HG02798 (cell line): ENCODE measurements around the gene MXRA8.
A peak's percentile ranks its signal among the peaks of the same experiment; 100 is the strongest.
"Not testable (repeated sequence)": the region's sequence is repeated elsewhere in the genome, so short reads cannot be mapped to it uniquely, and the experiment has no call there.

ENCODE experiments used
- ATAC-seq: cut with Tn5 transposase; IDR thresholded peaks from one replicate; pipeline ENCODE4 v1.9.1; 2021; ENCODE audit warnings: mild to moderate bottlenecking; ENCODE audit not compliant: unreplicated experiment, poor library complexity

Gene MXRA8

DNA sequence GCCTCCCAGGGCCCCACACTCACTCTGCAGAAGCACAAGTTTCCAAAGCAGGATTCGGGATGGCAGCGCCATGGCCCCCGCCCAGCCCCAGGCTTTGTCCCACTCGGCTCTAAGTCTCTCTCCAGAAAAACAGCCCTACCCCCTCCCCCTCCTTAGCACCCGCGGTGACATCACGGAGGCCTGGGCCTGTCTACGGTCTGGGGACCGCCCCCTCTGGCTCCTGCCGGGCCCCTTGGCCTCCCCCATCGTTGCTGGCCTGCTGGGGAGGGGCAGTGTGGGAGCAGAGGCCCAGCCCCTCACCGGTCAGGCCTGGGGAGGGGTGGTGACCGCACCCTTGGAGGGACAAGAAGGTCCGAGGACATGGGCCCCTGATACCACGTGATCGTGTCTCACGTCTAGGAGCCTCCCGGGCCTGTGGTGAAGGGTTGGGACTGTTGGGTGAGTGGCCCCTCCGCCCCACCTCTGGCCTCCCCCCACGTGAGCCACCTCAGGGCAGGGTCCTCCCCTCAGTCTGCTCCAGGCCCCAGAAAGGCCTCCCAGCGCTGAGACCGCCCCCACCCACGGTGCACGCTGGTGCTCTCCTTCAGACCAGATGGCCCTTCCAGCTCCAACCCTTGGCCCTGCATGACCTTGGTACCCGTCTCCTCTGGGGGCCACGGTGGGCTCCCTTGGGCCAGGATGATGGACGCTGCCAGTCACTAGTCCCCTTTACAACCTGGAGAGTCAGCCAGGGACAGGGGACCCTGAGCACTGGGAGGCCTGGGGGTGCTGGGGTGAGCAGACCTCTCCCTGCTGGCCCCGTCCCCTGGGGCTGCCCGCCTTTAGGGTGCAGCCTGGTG is at the start of gene MXRA8:
Gene MXRA8, minus strand, starts transcription at position 123 of the 839 bp plus-strand sequence. Its CDS starts 51 bp downstream, at position 72.
- ATAC-seq = no peak

DNA sequence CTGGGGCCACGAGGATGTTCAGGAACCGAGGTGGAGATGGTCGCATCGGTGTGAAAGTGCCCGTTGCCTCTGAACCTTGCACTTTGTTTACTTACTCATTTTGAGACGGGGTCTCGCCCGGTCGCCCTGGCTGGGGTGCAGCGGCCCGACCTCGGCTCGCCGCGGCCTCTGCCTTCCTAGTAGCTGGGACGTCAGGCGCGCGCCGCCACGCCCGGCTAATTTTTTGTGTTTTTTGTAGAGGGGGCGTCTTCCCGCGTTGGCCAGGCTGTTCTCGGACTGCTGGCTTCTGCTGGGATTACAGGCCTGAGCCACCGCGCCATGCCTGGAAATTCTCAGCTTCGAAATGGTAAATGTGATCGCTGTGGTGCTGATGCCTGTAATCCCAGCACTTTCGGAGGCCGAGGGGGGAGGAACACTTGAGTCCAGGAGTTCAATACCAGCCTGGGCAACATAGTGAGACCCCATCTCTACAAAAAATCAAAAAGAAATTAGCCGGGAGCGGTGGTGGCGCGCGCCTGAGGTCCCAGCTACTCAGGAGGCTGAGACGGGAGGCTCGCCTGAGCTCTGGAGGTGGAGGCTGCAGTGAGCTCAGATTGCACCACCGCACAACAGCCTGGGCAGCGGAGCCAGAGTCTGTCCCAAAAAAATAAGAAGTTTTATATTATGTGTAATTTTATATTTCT is 49.4 kb upstream of the MXRA8 start:
- ATAC-seq = peak; percentile 31

- peak; percentile 93 for ATAC-seq
Measured at GRCh38 chr1:1406821-1407635, 48.7 kb upstream of the MXRA8 start, which contains the start of gene MRPL20. MRPL20 (minus strand) TSS chr1:1407293; CDS start chr1:1407217, 76 bp downstream.

DNA sequence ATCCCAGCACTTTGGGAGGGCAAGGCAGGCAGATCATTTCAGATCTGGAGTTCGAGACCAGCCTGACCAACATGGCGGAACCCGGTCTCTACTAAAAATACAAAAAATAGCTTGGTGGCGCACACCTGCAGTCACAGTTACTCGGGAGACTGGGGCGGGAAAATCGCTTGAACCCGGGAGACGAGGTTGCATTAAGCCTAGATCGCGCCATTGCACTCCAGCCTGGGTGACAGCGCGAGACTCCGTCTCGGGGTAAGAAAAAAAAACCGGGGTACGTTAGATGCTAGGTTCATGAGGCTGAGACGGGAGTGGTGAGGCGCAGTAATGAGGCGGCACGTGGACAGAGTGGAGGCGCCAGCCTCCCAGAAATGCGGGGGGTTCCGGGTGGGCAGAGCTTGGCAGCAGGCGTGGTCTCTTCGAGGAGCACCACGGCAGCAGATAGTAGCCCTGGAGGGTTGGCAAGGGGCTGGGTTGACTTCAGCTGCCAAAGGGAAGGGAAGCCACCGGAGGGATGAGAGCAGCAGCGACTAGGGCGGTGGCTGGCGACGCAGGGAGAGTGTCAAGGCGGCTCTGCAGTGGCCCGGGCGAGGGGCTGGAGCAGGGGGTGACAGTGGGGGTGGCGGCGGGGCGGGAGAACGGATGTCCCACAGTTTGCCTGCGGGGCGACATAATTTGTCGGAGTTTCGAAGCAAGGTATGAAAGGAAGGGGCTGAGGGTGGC is 47.9 kb upstream of the MXRA8 start:
- no peak for ATAC-seq

DNA sequence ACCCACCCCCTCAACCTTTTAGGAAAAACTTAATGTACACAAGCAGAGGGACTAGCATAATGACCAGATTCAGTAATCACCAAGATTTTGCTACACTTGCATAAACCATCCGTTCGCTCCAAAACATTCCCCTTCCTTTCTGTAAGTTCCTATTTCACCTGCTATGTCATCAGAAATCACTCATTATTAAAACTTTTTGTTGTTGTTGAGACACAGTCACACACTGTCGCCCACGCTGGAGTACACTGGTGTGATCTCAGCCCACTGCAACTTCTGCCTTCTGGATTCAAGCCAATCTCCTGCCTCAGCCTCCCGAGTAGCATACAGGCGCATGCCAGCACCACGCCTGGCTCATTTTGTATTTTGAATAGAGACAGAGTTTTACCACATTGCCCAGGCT is 45.3 kb upstream of the MXRA8 start:
- ATAC-seq = no peak

DNA sequence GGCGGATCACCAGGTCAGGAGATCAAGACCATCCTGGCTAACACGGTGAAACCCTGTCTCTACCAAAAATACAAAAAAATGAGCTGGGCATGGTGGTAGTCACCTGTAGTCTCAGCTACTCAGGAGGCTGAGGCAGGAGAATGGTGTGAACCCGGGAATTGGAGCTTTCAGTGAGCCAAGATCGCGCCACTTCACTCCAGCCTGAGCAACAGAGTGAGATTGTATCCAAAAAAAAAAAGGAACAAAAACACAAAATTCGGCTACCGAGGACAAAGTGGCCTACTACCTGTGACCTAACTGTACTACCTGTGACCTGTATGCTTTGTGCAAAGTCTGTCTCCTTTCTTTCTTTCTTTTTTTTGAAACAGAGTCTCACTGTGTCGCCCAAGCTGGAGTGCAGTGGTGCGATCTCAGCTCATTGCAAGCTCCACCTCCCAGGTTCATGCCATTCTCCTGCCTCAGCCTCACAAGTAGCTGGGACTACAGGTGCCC is 44.6 kb upstream of the MXRA8 start:
- not testable (repeated sequence) for ATAC-seq

DNA sequence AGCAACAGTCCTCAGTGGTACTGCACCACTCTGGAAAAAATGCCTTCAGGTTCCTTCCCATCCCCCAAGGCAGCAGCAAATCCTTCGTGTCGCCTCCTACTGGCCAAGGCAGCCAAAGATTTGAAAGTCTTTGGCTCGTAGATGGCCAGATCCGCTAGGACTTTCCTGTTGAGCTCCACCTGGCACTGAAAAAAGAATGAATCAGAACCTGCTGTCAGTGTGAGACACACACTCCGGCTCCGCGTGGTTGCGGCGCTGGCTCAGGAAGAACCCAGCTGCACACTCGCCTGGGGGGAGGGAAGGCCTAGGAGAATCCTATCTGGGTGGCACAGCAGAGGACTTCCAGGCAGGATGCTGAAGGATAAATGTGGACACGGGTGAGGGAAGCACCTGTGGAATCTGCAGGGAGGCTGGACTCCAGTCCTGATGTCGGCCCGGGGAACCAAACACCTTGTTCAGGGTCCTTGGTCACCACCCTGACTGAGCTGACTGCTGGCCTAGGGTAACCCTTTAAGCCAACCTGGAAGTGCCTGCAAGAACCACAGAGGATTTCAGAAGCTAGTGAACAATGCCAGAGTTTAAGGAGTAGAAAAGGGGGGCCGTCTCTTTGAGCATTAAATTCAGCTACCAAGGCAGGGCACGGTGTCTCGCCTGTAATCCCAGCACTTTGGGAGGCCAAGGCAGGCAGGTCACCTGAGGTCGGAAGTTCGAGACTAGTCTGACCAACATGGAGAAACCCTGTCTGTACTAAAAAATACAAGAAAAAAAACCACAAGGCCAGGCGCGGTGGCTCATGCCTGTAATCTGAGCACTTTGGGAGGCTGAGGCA is 43.9 kb upstream of the MXRA8 start:
- ATAC-seq = no peak

- ATAC-seq = no peak
Measured at GRCh38 chr1:1401457-1402010, 43.2 kb upstream of the MXRA8 start.

- ATAC-seq = no peak
Measured at GRCh38 chr1:1400576-1401456, 42.5 kb upstream of the MXRA8 start.

DNA sequence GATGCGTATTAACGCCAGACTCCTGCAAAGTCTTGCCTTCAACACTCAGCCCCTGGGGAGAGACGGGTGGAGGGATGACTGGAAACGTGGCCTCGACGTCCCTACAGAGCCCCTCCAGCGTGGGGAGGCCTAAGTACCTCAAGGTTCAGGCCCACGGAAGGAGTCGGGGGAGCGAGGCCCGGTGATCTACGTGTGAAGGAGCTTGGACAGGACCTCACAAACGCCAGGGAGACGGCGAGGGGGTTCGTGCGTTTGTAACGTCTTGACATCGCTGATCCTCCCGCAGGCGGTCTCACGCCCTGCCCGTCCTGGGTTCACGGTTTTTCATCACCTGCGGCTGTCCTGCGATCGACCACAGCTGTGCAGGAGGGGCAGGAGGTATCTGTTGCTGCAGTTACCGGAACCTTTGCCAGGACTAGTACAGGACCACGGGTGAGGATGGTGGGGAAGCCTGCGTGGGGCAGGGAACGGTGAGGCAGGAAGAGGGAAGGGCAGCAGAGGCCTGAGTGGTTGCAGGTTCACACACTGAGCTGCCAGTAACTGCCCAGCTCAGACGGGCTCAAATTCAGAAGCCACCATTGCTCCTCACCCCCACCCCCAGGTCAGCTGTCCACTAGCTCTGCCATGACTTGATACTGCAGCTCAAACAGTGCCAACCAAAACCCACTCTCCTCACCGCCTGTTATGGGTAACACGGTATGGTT is 41.7 kb upstream of the MXRA8 start:
- no peak for ATAC-seq

DNA sequence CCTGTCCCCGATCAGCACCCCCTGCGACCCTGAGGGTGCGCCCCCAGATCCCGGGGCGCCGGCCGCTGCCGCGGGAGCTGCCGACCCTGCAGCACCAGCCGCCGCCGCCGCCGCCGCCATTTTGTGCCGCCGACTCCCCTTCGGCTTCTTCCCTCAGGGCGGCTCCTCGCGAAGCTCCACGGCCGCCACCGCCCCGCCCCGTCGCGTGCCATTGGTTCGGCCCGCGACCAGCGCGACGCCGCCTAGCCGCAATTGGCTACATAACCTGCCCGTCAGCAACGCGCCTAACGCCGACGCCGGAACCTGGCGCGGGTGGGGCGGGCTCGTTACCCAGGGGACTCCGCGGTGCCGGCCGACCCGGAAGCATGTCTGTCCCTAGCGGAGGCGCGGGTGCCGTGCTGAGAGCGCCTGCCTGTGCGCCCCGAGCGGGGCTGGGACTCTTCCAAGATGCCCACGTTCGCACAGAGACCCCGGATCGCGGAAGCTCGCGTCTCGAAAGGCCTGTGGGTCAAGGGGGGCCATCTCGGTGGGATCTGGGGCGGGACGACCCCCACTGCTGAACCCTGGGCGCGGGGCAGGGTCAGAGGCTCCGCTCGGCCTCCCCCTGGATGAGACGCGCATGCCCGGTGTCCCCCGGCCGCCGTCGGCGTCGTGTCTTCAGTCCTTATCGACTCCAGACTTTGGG is 41.0 kb upstream of the MXRA8 start, which contains the start of gene CCNL2:
Gene CCNL2, minus strand, starts transcription at position 149 of the 685 bp plus-strand sequence. Its CDS starts 29 bp downstream, at position 120.
- ATAC-seq = peak; percentile 95

- ATAC-seq = peak; percentile 12
Measured at GRCh38 chr1:1398677-1399186, 40.4 kb upstream of the MXRA8 start.

- no peak for ATAC-seq
Measured at GRCh38 chr1:1397839-1398523, 39.6 kb upstream of the MXRA8 start.

- no peak for ATAC-seq
Measured at GRCh38 chr1:1395166-1395565, 36.8 kb upstream of the MXRA8 start.

GRCh38 chr1:1394116-1394515 is 35.8 kb upstream of the MXRA8 start:
- ATAC-seq = no peak

DNA sequence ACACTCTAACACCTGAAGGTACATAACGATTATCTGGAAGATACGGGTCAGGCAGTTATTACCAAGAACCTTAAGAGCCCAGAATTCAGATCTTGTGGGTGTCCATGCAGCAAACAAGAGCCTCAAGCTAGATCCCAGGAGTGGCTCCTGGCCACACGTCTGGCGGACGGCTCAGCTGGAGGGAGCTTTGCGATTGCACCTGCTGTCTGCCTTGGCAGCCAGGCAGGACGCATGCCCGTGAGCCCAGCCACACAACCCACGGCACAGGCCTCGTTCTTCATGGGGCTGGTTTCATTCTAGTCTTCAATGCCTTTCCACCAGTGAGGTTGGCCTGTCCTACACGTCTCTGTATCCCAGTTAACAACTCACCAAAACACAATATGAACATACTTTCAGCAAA is 35.1 kb upstream of the MXRA8 start:
- no peak for ATAC-seq
